IPS-18a (cell line): ENCODE measurements around the gene KLHL29.

Experiments used
- H3K27ac ChIP-seq: one replicate; pipeline ENCODE4 v1.5.1; 2013; ENCODE audit warnings: low read length
- H3K27me3 ChIP-seq: one replicate; pipeline ENCODE4 v1.6.1; 2013; ENCODE audit warnings: mild to moderate bottlenecking, low read length; ENCODE audit not compliant: control insufficient read depth, insufficient read depth
- H3K36me3 ChIP-seq: one replicate; pipeline ENCODE4 v1.6.1; 2013; ENCODE audit warnings: low read depth, low read length; ENCODE audit not compliant: control insufficient read depth
- H3K4me1 ChIP-seq: one replicate; pipeline ENCODE4 v1.6.1; 2013; ENCODE audit warnings: low read depth, low read length; ENCODE audit not compliant: control insufficient read depth
- H3K4me3 ChIP-seq: one replicate; pipeline ENCODE4 v1.5.1; 2013; ENCODE audit warnings: low read length
- H3K9ac ChIP-seq: one replicate; pipeline ENCODE4 v1.6.1; 2013; ENCODE audit warnings: mild to moderate bottlenecking, low read length, moderate library complexity
- H3K9me3 ChIP-seq: one replicate; pipeline ENCODE4 v1.6.1; 2013; ENCODE audit warnings: low read depth, low read length; ENCODE audit not compliant: control insufficient read depth

Gene KLHL29

DNA sequence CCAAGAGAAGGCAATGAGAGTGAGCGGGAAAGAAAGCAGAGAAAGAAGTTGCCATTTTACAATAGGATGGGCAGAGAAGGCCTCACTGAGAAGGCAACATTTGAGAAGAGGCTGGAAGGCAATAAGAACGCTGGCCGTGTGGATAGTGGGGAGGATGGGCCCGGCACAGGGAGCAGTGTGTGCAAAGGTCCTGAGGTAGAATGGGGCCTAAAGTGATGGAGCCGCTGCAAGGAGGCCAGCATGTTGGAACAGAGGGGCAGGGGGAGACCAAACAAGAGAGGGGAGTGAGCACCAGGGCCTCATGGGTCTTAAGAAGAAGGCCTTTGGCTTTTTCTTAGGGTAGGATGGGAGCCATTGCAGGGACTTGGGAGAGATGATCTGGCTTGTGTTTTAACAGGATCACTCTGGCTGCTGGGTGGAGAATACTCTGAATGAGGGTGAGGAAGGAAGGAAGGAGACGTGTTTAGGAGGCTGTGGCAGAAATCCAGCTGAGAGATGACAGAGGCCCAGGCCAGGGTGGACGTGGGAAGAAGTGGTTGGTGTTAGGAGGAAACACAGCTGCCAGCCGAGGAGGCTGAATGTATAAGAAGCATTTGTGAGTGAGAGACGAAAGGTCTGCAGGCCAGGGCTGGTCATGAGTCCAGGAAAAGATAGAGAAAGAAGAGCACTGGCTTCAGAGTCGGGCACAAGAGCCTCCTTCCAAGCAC, 159.8 kb downstream of the KLHL29 start:
- peaks cover 4% of the 10 kb centered on the region for H3K4me1 ChIP-seq
- no peaks in the 10 kb centered on the region for H3K9me3 ChIP-seq
- H3K9ac ChIP-seq = no peak overlapping the region
- H3K27me3 ChIP-seq = no peaks in the 10 kb centered on the region
- no peak overlapping the region for H3K4me3 ChIP-seq
- no peak overlapping the region for H3K27ac ChIP-seq
- no peaks in the 10 kb centered on the region for H3K36me3 ChIP-seq

DNA sequence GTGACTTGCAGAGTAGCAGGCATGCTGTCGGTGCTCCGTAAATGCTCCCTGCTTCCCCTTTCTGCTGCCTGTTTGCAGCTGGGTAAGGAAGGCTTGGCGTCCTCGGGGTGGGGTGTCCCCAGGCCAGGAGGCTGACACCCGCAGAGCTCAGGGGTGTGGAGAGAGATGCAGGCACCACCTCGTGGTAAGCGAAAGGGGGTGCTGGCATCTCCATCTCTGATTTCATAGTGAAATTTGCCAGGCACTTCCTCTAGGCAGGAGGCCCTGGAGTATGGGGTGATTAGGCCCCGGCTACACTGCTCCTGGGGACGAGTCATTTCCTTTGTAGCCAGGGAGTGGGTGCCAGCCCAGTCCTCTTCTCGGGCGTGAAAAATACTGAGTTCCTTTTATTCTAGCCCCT, 160.4 kb downstream of the KLHL29 start:
- Histone ChIP-seq H3K9ac (no peak overlapping the region), H3K4me3 (no peak overlapping the region), H3K36me3 (no peaks in the 10 kb centered on the region), H3K4me1 (peaks cover 7% of the 10 kb centered on the region), H3K27ac (no peak overlapping the region), H3K9me3 (no peaks in the 10 kb centered on the region), H3K27me3 (no peaks in the 10 kb centered on the region)

DNA sequence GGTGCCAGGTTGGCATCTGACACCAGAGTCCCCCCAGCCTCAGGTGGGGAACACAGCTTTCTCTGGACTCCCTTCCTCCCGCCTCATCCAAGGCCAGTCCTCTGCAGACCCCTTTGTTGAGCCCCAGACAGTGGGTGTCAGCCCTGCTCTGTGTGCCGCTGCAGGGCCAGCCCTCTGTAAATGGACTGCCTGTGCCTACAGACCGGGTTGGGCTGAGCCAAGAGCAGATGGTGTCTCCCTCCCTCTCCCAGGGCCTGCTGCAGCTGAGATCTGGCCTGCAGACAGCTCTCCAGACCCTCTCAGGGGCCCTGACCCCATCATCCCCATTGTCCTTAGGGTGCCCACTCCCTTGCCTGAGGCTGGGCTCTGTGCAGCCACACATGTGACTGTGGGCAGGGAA, 160.8 kb downstream of the KLHL29 start:
- Histone ChIP-seq H3K4me3 (no peak overlapping the region), H3K36me3 (no peaks in the 10 kb centered on the region), H3K9ac (no peak overlapping the region), H3K27me3 (no peaks in the 10 kb centered on the region), H3K9me3 (no peaks in the 10 kb centered on the region), H3K27ac (no peak overlapping the region), H3K4me1 (peaks cover 10% of the 10 kb centered on the region)

DNA sequence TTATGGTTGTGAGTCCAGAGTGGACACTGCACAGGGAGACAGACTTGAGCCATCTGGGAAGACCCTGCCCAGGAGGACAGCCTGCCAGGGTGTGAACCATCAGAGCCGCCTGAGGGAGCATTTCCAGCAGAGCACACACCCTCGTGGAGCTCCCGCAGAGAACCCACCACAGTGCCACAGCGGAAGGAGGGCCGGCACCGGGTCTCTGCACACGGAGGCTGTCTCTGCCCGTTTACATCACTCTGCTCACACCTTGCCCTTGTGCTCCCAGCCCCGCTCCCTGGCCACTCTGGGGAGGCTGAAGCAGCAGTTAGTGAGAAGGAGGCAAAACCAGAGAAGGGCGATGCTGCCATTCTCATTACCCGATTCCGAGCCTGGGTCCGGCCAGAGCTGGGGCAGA, 161.9 kb downstream of the KLHL29 start:
- Histone ChIP-seq H3K4me3 (no peak overlapping the region), H3K4me1 (peaks cover 11% of the 10 kb centered on the region), H3K9me3 (no peaks in the 10 kb centered on the region), H3K36me3 (no peaks in the 10 kb centered on the region), H3K27ac (no peak overlapping the region), H3K9ac (no peak overlapping the region), H3K27me3 (no peaks in the 10 kb centered on the region)

DNA sequence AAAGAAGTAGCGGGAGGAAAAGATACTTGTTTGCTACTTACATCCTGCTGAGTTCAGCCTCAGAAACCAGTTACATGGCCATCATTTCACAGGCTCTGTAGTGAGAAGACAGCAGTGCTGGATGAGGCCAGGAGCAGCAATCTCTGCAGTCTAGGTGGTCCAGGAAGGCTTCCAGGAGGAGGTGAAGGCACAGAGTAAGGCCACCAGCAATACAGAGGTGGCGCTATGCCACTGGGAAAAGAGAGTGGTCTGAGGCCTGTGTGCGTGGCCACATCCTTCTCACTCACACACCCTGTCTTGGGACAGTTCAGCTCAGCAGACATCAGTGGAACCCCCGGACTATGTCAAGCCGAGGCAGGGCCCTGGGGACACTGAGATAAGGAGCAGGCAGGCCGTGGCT, 162.7 kb downstream of the KLHL29 start:
- Histone ChIP-seq H3K36me3 (no peaks in the 10 kb centered on the region), H3K27me3 (no peaks in the 10 kb centered on the region)

DNA sequence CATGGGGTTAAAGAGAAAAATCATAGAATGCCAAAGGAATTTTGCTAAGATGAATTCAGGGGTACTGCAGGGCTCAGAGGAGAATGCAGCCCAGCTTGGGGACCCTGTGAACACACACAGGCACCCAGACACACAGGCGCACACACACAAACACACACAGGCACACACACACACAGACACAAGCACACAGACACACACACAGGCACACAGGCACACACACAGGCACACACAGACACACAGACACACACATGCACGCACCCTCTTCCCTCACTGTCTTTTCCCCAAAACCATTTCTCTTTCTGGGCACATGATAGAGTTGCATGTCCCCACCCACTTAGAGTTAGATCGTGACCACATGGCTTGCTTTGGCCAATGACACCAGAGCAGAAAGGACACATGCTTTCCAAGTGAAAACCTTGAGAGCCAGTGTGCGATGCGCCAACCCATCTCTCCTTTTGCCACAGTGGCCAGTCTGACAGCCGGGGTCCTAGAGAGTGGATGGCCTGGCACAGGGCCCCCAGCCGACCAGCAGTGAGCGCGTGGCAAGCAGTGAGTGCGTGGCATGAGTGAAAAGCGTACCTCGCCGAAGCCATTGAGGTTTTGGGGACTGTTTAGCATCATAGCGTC, 163.3 kb downstream of the KLHL29 start:
- H3K27me3 ChIP-seq = no peaks in the 10 kb centered on the region
- no peak overlapping the region for H3K27ac ChIP-seq

More for the DNA sequence above, 162.7 kb downstream of the KLHL29 start:
- Histone ChIP-seq H3K27ac (no peak overlapping the region), H3K9ac (no peak overlapping the region), H3K4me3 (no peak overlapping the region), H3K4me1 (peaks cover 11% of the 10 kb centered on the region), H3K9me3 (no peaks in the 10 kb centered on the region)

DNA sequence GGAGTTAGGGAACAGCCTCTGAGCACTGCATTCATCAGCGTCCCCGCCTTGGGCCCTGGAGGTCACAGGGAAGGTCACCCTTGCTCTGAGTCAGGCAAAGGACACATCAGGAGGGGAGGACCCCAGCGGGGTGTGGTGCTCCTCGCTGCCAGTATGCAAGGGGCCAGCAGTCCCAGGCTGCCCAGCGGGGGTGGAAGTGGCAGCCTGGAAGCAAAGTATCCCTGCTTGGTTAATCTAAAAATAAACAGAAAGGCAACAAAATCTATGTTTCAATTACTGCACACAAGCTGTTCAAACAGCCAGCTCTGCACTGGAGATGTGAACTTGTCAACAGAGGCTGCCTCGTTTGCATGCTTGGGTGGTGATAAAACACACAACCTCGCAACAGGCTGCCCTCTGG, 164.1 kb downstream of the KLHL29 start:
- H3K9ac ChIP-seq = no peak overlapping the region
- peaks cover 11% of the 10 kb centered on the region for H3K4me1 ChIP-seq
- no peak overlapping the region for H3K27ac ChIP-seq
- no peak overlapping the region for H3K4me3 ChIP-seq
- H3K36me3 ChIP-seq = no peaks in the 10 kb centered on the region
- H3K9me3 ChIP-seq = no peaks in the 10 kb centered on the region
- H3K27me3 ChIP-seq = no peaks in the 10 kb centered on the region

More for the DNA sequence above, 163.3 kb downstream of the KLHL29 start:
- Histone ChIP-seq H3K9ac (no peak overlapping the region), H3K9me3 (no peaks in the 10 kb centered on the region), H3K36me3 (no peaks in the 10 kb centered on the region), H3K4me3 (no peak overlapping the region), H3K4me1 (peaks cover 11% of the 10 kb centered on the region)

DNA sequence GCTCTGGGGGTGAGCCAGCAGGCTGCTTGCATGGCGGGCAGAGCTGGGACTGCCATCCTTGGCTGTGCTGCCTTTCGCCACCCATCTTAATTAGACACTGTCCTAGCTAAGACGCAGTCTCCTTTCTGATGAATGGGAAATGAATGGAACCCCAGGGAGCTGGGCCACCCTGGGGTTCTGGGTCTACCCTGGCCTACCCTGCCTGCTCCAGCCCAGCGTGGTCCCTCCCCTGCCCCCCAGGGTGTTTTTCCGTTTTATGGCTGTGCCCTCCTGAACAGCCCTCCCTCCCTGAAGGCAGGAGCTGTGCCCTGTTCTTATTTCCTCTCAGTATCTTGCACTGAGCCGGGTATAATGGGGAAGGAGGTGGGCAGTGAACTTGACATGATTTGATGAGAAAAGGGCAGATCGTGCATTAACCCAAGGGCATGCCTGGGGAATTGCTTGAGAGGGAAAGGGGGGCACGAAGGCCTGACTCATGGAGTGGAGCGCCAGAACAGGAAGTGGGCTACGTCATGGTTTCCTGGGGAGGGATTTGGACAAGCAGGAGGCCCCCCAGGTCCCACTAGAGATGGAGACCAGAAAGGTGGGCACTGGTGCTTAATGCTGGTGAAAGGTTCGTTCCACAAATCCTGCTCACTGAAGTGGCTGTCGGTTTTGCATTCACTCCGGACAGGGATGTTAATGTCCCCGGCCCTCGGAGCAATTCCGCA, 165.0 kb downstream of the KLHL29 start:
- Histone ChIP-seq H3K9ac (no peak overlapping the region), H3K4me1 (peaks cover 11% of the 10 kb centered on the region), H3K9me3 (no peaks in the 10 kb centered on the region), H3K27ac (no peak overlapping the region), H3K4me3 (no peak overlapping the region), H3K36me3 (no peaks in the 10 kb centered on the region), H3K27me3 (no peaks in the 10 kb centered on the region)

DNA sequence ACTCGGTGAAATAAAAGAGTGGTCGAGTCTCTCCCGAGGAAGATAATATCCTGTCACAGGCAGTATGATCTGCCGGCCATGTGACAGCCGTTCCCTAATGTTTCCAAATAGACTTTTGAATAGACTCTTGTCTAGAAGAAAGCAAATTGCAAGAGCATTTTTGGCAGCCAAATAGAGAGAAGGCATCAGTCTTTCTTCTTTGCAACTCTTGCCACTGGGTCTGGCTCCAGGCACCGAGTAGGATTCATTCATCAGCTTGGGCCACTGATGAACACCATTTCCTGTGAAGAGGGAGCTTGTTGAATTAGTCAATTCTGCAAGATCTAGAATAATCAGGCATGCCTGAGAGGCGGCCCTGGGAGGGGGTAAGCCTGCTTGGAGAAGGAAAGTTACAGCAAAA, 165.6 kb downstream of the KLHL29 start:
- H3K4me1 ChIP-seq = peaks cover 11% of the 10 kb centered on the region
- H3K36me3 ChIP-seq = no peaks in the 10 kb centered on the region
- no peak overlapping the region for H3K9ac ChIP-seq
- H3K4me3 ChIP-seq = no peak overlapping the region
- H3K9me3 ChIP-seq = no peaks in the 10 kb centered on the region
- no peaks in the 10 kb centered on the region for H3K27me3 ChIP-seq
- no peak overlapping the region for H3K27ac ChIP-seq

DNA sequence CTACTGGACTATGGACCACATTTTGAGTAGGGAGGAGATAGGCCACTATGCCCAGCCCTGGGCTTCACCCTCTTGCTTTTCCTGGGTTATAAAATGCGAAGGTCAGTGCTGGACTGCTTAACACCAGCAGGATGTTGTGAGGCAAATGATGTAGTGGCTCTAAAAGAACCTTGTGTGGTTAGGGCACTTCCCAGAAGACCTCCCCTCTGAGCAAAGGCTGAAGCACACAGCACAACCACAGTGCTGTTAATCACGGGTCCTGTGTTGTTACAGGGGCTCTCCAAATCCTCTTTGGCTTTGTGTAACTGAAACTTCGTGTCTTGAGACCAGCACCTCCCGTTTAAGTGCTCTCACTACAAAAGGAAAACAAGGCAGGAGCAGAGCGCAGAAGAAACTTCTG, 166.9 kb downstream of the KLHL29 start:
- no peak overlapping the region for H3K4me3 ChIP-seq
- no peak overlapping the region for H3K27ac ChIP-seq
- H3K4me1 ChIP-seq = peaks cover 11% of the 10 kb centered on the region
- H3K9ac ChIP-seq = no peak overlapping the region
- H3K36me3 ChIP-seq = no peaks in the 10 kb centered on the region
- no peaks in the 10 kb centered on the region for H3K27me3 ChIP-seq
- no peaks in the 10 kb centered on the region for H3K9me3 ChIP-seq

DNA sequence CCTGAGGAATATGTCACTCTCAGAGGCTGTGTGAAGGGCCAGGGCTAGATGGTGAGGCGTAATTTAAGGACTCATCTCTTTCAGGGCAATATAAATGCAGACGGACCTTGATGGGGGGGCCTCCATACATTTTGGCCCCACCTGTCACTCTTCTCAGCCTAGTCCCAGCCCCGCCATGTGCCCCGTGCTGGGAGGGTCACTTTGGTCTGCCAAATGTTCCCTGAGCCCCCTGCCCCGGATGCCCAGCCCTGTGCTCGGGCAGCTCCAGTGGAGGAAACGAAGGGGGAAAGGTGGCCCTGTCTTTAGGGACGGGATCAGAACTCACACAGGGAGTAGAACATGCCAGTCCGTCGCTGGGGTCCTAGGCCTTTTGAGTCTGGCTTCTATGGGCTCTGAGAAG, 168.6 kb downstream of the KLHL29 start:
- Histone ChIP-seq H3K9ac (no peak overlapping the region), H3K4me1 (peaks cover 11% of the 10 kb centered on the region), H3K36me3 (no peaks in the 10 kb centered on the region), H3K27me3 (no peaks in the 10 kb centered on the region), H3K27ac (no peak overlapping the region), H3K9me3 (no peaks in the 10 kb centered on the region), H3K4me3 (no peak overlapping the region)
